ENCODE data around the gene HERC4. TPM values are rescaled to one million over a fixed set of nuclear protein-coding genes. Genes with fewer than 3 reads are reported as not detected.

Gene HERC4
- polyA plus RNA-seq, 1 donor from 2014 or later, result 45.6 TPM

DNA sequence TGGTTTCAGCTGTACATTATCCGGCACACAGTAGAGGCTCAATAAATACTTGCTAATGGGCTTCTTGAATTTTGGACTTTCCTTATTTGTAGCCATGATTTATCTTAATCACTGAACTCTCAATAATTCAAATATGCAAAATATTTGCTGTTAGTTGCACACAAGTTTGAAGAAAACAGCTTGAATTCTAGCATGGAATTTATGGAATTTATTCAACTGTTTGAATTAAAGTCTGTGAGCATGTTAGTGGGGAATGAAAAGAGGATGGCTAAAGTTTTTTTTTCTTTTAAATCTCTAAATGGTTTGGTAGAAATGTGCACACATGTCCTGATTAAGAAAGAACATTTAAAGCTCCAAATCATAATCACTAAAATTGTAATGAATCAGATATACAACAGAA lies 148.1 kb downstream of the HERC4 start:
- no peaks in the 10 kb centered on the region for H3F3A ChIP-seq (ENCODE audit: insufficient read depth, low read length, poor library complexity, severe bottlenecking)
- H3K27ac ChIP-seq (ENCODE audit: low read length), result no peak overlapping the region
- no peaks in the 10 kb centered on the region for H3K9me2 ChIP-seq (ENCODE audit: insufficient read depth, low read length)
- H3K4me2 ChIP-seq (ENCODE audit: low read length), result no peak overlapping the region
- no peaks in the 10 kb centered on the region for H3K36me3 ChIP-seq (ENCODE audit: insufficient read depth, low read length)
- no peaks in the 10 kb centered on the region for H3K9me3 ChIP-seq (ENCODE audit: low read length)
- no peak overlapping the region for H2AFZ ChIP-seq (ENCODE audit: low read depth, low read length)
- no peaks in the 10 kb centered on the region for H3K27me3 ChIP-seq (ENCODE audit: insufficient read depth, low read depth, low read length)
- no peak overlapping the region for H3K9ac ChIP-seq (ENCODE audit: low read length)
- no peak for TF ChIP-seq SMC3 (conservative IDR thresholded peaks at IDR 0.05; ENCODE audit: poor library complexity)
- TF ChIP-seq TAF1 (IDR thresholded peaks at IDR 0.05; ENCODE audit: low read depth), result no peak
- no peak for TF ChIP-seq EP300 (conservative IDR thresholded peaks at IDR 0.05; ENCODE audit: poor library complexity, severe bottlenecking)
- no peak for TF ChIP-seq MXI1 (conservative IDR thresholded peaks at IDR 0.05; ENCODE audit: poor library complexity, severe bottlenecking)
- TF ChIP-seq, protein P1, sequence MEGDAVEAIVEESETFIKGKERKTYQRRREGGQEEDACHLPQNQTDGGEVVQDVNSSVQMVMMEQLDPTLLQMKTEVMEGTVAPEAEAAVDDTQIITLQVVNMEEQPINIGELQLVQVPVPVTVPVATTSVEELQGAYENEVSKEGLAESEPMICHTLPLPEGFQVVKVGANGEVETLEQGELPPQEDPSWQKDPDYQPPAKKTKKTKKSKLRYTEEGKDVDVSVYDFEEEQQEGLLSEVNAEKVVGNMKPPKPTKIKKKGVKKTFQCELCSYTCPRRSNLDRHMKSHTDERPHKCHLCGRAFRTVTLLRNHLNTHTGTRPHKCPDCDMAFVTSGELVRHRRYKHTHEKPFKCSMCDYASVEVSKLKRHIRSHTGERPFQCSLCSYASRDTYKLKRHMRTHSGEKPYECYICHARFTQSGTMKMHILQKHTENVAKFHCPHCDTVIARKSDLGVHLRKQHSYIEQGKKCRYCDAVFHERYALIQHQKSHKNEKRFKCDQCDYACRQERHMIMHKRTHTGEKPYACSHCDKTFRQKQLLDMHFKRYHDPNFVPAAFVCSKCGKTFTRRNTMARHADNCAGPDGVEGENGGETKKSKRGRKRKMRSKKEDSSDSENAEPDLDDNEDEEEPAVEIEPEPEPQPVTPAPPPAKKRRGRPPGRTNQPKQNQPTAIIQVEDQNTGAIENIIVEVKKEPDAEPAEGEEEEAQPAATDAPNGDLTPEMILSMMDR (IDR thresholded peaks at IDR 0.05; ENCODE audit: poor library complexity, severe bottlenecking), result no peak
- TF ChIP-seq RAD21 (conservative IDR thresholded peaks at IDR 0.05), result no peak
- TF ChIP-seq POLR2AphosphoS5 (IDR thresholded peaks at IDR 0.05), result no peak
- H3K79me2 ChIP-seq (replicated peaks; ENCODE audit: insufficient read depth, low read length), result no peaks in the 10 kb centered on the region
- no peak overlapping the region for H3K4me3 ChIP-seq (ENCODE audit: low read length)
- H4K20me1 ChIP-seq (ENCODE audit: insufficient read depth), result no peaks in the 10 kb centered on the region

DNA sequence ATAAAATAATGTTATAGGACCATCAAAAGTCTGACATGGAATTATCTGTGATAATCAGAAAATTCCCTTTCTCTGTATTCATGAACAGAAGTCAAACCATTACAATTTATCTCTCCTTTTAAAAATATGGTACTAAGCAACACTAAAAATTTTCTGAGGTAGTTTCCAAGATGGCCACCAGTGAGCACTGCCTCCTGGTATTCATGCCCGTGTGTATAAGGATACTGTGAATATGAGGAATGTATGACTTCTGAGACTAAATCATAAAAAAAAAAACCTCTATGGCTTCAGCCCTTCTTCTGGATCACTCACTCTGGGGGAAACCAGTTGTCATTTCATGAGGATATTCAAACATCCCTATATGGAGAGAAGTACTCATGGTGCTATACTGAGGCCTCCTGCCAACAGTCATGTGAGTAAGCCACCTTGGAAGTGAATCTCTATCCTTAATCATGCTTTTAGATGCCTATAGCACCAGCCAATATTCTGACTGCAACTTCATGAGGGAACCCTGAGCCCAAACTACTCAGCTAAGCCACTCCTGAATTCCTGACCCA lies 149.6 kb downstream of the HERC4 start:
- no peaks in the 10 kb centered on the region for H3F3A ChIP-seq (ENCODE audit: insufficient read depth, low read length, poor library complexity, severe bottlenecking)
- H3K9ac ChIP-seq (ENCODE audit: low read length), result no peak overlapping the region
- no peaks in the 10 kb centered on the region for H3K9me2 ChIP-seq (ENCODE audit: insufficient read depth, low read length)
- no peak for TF ChIP-seq MXI1 (conservative IDR thresholded peaks at IDR 0.05; ENCODE audit: poor library complexity, severe bottlenecking)
- TF ChIP-seq TAF1 (IDR thresholded peaks at IDR 0.05; ENCODE audit: low read depth), result no peak
- TF ChIP-seq, protein P1 (IDR thresholded peaks at IDR 0.05; ENCODE audit: poor library complexity, severe bottlenecking), result no peak
- no peak overlapping the region for H2AFZ ChIP-seq (ENCODE audit: low read depth, low read length)
- H3K27ac ChIP-seq (ENCODE audit: low read length), result no peak overlapping the region
- H3K79me2 ChIP-seq (replicated peaks; ENCODE audit: insufficient read depth, low read length), result no peaks in the 10 kb centered on the region
- no peaks in the 10 kb centered on the region for H3K27me3 ChIP-seq (ENCODE audit: insufficient read depth, low read depth, low read length)
- H4K20me1 ChIP-seq (ENCODE audit: insufficient read depth), result no peaks in the 10 kb centered on the region
- no peaks in the 10 kb centered on the region for H3K9me3 ChIP-seq (ENCODE audit: low read length)
- no peaks in the 10 kb centered on the region for H3K36me3 ChIP-seq (ENCODE audit: insufficient read depth, low read length)
- no peak overlapping the region for H3K4me3 ChIP-seq (ENCODE audit: low read length)
- H3K4me2 ChIP-seq (ENCODE audit: low read length), result no peak overlapping the region

DNA sequence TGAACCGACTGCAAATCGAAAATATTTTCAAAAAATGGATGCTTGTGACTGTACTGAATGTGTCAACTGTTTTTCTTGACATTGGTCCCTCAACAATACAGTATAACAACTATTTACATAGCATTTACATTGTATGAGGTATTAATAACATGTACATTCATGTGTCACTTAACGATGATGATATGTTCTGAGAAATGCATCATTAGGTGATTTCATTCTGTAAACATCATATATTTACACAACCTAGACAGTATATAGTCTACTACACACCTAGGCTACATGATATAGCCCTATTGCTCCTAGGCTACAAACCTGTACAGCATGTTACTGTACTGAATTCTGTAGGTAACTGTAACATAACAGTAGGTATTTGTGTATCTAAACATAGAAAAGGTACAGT lies 150.9 kb downstream of the HERC4 start:
- no peaks in the 10 kb centered on the region for H4K20me1 ChIP-seq (ENCODE audit: insufficient read depth)
- H3K79me2 ChIP-seq (replicated peaks; ENCODE audit: insufficient read depth, low read length), result no peaks in the 10 kb centered on the region
- no peaks in the 10 kb centered on the region for H3F3A ChIP-seq (ENCODE audit: insufficient read depth, low read length, poor library complexity, severe bottlenecking)
- H3K4me2 ChIP-seq (ENCODE audit: low read length), result no peak overlapping the region
- H3K9ac ChIP-seq (ENCODE audit: low read length), result no peak overlapping the region
- no peak overlapping the region for H3K27ac ChIP-seq (ENCODE audit: low read length)
- no peaks in the 10 kb centered on the region for H3K9me2 ChIP-seq (ENCODE audit: insufficient read depth, low read length)
- H3K9me3 ChIP-seq (ENCODE audit: low read length), result no peaks in the 10 kb centered on the region
- no peak for TF ChIP-seq SMC3 (conservative IDR thresholded peaks at IDR 0.05; ENCODE audit: poor library complexity)
- TF ChIP-seq, protein P2, sequence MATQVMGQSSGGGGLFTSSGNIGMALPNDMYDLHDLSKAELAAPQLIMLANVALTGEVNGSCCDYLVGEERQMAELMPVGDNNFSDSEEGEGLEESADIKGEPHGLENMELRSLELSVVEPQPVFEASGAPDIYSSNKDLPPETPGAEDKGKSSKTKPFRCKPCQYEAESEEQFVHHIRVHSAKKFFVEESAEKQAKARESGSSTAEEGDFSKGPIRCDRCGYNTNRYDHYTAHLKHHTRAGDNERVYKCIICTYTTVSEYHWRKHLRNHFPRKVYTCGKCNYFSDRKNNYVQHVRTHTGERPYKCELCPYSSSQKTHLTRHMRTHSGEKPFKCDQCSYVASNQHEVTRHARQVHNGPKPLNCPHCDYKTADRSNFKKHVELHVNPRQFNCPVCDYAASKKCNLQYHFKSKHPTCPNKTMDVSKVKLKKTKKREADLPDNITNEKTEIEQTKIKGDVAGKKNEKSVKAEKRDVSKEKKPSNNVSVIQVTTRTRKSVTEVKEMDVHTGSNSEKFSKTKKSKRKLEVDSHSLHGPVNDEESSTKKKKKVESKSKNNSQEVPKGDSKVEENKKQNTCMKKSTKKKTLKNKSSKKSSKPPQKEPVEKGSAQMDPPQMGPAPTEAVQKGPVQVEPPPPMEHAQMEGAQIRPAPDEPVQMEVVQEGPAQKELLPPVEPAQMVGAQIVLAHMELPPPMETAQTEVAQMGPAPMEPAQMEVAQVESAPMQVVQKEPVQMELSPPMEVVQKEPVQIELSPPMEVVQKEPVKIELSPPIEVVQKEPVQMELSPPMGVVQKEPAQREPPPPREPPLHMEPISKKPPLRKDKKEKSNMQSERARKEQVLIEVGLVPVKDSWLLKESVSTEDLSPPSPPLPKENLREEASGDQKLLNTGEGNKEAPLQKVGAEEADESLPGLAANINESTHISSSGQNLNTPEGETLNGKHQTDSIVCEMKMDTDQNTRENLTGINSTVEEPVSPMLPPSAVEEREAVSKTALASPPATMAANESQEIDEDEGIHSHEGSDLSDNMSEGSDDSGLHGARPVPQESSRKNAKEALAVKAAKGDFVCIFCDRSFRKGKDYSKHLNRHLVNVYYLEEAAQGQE (IDR thresholded peaks at IDR 0.05; ENCODE audit: borderline replicate concordance), result no peak
- no peak for TF ChIP-seq POLR2AphosphoS5 (IDR thresholded peaks at IDR 0.05)
- no peak for TF ChIP-seq TAF1 (IDR thresholded peaks at IDR 0.05; ENCODE audit: low read depth)
- no peak for TF ChIP-seq EZH2 (IDR thresholded peaks at IDR 0.05; ENCODE audit: borderline replicate concordance, insufficient read depth, low read length, poor library complexity, severe bottlenecking)
- H3K36me3 ChIP-seq (ENCODE audit: insufficient read depth, low read length), result no peaks in the 10 kb centered on the region
- H3K27me3 ChIP-seq (ENCODE audit: insufficient read depth, low read depth, low read length), result no peaks in the 10 kb centered on the region
- H2AFZ ChIP-seq (ENCODE audit: low read depth, low read length), result no peak overlapping the region
- no peak overlapping the region for H3K4me3 ChIP-seq (ENCODE audit: low read length)
